GM19372 (cell line): ENCODE measurements around the gene ELOF1.
"Not testable (repeated sequence)": the region's sequence is repeated elsewhere in the genome, so short reads cannot be mapped to it uniquely, and the experiment has no call there.

Experiments
- ATAC-seq: cut with Tn5 transposase; IDR thresholded peaks from one replicate; pipeline ENCODE4 v1.9.1; 2021; ENCODE audit warnings: mild to moderate bottlenecking, low read depth, moderate library complexity; ENCODE audit not compliant: unreplicated experiment

The ELOF1 gene

DNA sequence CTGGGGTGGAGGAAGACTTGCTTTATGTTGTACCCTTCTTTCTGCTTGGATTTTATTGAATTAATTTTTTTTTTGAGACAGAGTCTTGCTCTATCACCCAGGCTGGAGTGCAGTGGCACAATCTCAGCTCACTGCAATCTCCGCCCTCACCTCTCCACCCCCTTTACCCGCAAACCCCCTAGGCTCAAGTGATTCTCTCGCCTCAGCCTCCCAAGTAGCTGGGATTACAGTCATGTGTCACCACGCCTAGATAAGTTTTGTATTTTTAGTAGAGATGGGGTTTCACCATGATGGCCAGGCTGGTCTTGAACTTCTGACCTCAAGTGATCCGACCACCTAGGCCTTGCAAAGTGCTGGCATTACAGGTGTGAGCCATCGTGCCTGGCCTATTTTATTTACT is 14.3 kb upstream of the ELOF1 start:
- not testable (repeated sequence) for ATAC-seq

GRCh38 chr19:11570039-11570462 is 11.0 kb upstream of the ELOF1 start:
- no peak for ATAC-seq

DNA sequence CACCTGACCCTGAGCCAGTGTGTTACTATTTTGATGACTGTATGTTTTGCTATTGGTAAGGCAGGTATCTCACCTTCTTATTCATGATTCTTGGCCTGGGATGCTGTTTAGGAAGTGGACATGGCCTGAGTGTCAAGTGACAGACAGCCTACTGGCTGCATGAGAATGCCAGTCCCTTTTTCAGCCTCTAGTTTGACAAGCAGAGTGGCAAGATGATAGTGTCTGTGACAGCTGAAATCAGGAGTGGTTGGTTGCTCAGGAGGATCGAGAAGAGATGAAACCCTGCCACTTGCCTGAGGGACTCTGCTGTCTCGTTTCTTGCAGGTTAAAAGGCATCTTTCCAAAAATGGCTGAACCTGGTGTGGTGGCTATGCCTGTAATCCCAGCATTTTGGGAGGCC is 7.1 kb upstream of the ELOF1 start:
- ATAC-seq, result no peak

GRCh38 chr19:11565649-11565980 is 6.6 kb upstream of the ELOF1 start:
- ATAC-seq, result not testable (repeated sequence)

DNA sequence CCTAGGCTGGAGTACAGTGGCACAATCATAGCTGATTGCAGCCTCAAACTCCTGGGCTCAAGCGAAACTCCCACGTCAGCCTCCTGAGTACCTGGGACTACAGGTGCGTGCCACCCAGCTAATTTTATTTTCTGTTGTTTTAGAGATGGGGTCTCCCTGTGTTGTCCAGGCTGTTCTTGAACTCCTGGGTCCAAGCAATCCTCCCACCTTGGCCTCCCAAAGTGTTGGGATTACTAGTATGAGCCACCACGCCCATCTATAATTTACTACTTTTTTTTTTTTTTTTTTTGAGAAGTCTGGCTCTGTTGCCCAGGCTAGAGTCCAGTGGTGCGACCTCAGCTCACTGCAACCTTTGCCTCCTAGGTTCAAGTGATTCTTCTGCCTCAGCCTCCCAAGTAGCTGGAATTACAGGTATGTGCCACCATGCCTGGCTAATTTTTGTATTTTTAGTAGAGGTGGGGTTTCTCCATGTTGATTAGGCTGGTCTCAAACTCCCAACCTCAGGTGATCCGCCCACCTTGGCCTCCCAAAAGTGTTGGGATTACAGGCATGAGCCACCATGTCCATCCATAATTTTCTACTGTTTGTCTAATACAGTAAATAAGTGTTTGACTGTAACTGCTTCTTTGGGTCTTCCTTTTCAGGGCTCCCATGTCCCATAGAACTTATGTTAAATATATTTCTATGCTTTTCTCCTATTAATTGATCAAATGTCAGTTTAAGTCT is 5.2 kb upstream of the ELOF1 start:
- not testable (repeated sequence) for ATAC-seq

GRCh38 chr19:11563532-11563931 is 4.5 kb upstream of the ELOF1 start:
- no peak for ATAC-seq

DNA sequence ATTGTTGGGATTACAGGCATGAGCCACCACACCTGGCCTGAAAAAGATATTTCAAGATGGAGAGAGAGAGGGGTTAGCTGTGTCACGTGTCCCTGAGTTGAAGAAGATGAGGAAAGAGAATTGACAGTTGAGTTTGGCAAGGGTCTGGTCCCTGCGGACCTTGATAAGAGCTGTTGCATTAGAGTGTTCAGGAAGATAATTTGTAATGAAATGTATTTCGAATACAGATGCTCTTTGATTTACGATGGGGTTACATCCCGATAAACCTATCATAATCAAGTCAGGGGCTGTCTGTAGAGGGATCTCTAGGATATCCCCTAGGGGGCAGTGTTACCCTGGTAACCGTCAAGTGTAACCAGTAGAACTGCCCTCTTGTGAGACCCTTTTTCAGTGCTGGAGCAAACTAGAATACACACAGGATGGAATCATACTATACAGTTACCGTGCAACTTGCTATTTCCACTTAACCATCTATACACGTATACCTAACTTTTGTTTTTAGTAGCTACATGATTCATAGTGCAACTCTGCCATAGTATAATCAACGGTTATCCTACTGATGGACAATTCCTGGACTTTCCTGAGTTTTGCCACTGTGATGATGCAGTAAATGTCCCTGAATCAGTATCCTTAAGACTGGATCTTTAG is 1.5 kb upstream of the ELOF1 start:
- no peak for ATAC-seq

DNA sequence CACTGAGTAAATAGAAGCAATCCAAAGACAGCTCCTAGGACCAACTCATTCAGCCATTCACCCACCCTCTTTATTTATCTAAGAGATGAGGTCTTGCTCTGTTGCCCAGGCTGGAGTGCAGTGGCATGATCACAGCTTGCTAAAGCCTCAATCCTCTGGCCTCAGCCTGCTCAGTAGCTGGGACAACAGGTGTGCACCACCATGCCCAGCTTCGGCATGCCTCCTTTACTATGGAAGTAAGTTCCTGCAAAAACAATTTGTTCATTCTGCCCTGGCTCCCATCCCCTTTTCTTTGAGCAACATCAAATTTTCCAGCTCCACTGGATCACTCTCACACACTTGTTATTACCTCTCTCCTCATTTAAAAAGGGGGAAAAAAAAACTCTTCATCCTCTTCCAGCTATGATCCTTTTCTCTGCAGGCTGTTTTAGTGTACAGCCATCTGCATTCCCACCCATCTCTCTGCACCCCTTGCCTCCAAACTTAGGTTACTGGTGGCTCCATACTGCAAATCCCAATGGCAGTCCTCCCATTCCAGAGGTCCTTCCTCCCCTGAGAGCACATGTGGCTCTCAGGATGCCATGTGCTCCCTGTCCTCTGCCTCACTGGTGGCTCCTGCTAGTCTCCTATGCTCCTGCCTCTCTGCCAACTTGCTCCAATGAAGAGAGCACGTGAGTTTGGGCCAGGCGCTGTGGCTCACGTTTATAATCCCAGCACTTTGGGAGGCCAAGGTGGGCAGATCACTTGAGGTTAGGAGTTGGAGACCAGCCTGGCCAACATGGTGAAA is 2.2 kb downstream of the ELOF1 start:
- no peak for ATAC-seq

- no peak for ATAC-seq
These were observed 3.8 kb downstream of the ELOF1 start for GRCh38 chr19:11555246-11555645.

GRCh38 chr19:11554160-11554559 is 4.9 kb downstream of the ELOF1 start:
- ATAC-seq, result no peak

GRCh38 chr19:11552666-11553372 is 6.2 kb downstream of the ELOF1 start:
- no peak for ATAC-seq

DNA sequence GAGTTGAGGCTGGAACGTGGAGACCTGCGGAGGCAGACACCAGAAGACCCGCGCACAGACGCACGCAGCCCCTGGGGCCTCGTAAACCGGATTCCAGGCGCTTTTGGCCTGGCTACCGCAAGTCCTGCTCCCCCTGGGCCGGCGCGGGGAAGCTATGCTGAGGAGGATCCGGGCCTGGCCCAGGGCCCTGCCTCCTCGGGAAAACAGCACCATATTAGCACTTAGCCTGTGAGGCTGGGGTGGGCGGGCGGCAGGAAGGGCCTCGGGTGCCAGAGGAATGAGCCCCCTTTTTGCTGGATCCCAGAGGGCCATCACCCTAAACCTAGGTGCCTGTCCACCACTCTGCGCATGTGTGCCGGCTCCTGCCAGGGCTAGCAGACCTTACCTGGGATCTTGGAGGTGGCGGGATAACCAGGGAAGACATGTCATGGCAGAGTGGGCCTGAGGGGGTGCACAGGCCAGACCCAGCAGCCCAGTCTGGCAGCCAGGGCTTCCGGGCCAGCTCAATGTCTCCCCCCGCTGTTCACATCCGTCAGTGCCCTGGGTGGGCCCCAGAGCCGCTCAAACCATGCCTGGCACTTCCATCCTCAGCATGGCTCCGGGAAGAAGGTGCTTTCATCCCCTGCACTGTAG is 7.3 kb downstream of the ELOF1 start:
- ATAC-seq, result no peak

DNA sequence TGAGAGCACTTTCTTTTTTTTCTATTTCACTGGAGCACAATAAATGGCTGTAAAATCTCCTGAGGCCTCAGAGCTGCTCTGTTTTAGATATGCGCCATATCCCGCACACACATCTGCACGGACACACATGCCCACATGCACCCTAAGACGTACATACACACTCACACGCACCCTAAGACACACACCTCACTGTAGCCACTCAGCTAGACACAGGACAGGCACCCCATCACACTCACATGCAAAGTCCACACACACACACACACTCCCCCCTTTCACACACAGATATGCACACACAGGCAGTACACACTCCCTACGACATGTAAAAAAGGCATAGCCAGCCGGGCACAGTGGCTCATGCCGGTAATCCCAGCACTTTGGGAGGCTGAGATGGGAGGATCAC is 8.8 kb downstream of the ELOF1 start:
- ATAC-seq, result no peak

DNA sequence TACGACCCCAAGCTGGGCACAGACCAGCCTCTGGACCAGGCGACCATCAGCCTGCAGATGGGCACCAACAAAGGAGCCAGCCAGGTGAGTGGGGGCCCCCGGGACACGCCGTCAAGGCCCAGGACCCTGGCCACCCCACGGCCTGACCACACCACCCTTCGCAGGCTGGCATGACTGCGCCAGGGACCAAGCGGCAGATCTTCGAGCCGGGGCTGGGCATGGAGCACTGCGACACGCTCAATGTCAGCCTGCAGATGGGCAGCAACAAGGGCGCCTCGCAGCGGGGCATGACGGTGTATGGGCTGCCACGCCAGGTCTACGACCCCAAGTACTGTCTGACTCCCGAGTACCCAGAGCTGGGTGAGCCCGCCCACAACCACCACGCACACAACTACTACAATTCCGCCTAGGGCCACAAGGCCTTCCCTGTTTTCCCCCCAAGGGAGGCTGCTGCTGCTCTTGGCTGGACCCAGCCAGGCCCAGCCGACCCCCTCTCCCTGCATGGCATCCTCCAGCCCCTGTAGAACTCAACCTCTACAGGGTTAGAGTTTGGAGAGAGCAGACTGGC is 9.6 kb downstream of the ELOF1 start:
- ATAC-seq, result no peak

GRCh38 chr19:11547929-11548700 is 10.9 kb downstream of the ELOF1 start:
- ATAC-seq, result no peak

DNA sequence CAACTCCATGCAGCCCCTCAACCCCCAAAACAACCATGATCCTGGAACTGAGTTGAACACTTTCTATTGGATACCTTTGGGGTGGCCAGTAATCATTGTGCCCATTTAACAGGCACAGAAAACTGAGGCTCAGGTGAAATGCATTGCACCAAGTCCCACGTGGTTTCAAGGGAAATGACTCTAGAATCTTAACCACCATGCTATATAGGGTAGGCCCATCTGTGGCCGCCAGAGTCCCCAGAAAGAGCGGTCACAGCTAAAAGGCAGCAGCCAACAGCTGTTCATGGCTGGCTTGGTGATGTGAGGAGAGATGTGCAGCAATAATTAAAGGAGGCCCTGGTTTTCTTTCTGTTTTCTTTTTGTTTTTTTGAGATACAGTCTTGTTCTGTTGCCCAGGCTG is 17.8 kb downstream of the ELOF1 start:
- no peak for ATAC-seq

DNA sequence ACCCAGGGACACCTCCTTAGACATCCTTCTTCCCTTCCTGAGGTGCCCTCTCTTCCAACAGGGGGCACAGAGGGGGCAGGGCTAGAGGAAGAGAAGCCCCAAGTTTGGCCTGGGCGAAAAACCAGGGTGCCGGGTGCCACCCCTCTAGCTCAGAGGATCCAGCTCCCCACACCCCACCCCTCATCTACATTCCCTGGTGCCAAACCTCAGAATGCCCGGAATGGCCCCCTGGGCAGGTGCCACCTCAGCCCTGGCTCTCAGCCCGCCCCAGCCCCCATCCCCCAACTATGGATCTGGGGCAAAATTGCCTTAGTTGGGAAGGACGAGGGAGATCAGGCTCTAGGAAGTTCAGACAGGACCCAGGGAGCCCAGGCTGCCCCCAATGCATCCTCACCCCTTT is 18.4 kb downstream of the ELOF1 start:
- ATAC-seq, result no peak

DNA sequence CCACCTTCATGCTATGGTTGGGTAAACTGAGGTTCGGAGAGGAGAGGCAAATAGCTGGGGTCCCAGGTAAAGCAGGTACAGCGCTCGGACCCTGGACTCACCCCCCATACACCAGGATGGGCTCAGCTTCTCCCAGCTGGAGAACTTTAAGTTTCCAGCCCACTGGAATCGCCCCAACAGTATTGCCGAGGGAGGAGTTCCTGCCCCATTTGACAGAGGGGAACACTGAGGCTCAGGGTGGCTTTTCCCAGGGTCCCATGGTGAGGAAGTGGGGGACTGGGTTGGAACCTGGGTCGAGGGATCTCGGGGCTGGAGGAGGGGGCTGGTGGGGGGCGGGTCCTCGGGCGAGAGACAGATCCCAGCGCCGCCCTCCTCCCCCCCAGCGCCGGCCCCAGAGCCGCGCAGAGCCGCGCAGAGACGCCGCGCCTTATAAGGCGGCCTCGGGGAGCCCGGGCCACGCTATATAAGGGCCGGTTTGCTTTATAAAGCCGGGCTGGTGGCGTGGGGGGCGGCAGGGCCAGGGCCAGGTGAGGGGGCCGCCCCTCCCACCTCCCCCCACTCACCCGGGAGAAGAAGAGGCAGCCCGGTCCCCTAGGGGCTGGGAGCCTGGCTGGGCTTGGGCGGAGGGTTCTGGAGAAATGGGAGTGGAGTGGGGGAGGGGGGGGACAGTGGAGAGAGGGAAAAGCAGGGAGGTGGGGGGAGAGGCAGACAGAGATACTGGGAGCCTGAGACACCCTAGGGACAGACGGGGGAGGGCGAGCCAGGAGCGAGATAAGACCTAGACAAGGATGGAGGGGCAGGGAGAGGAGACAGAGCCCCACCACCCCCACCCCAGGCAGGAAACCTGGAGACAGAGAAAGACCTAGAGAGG is 19.3 kb downstream of the ELOF1 start:
- no peak for ATAC-seq
